ENCODE measurements around the gene ADAMTS12. TPM values are rescaled to one million over a fixed set of nuclear protein-coding genes. Genes with fewer than 3 reads are reported as not detected.
A peak's percentile ranks its signal among the peaks of the same experiment; 100 is the strongest.
"Not testable (repeated sequence)": the region's sequence is repeated elsewhere in the genome, so short reads cannot be mapped to it uniquely, and the experiment has no call there.

ADAMTS12 gene
- total RNA-seq, 1 experiment from 2014 or later = 17.5 TPM

- H3K4me1 ChIP-seq = no peaks in the 10 kb centered on the region
- H3K4me3 ChIP-seq = no peak overlapping the region
- no peaks in the 10 kb centered on the region for H3K9me3 ChIP-seq (replicated peaks)
- no peak for DNase-seq
- H3K27ac ChIP-seq = no peak overlapping the region
- no peaks in the 10 kb centered on the region for H3K36me3 ChIP-seq
- no peaks in the 10 kb centered on the region for H3K27me3 ChIP-seq
Measured at GRCh38 chr5:33928283-33928682, 36.5 kb upstream of the ADAMTS12 start.

- Histone ChIP-seq H3K36me3 (no peaks in the 10 kb centered on the region), H3K4me3 (no peak overlapping the region), H3K9me3 (replicated peaks) (no peaks in the 10 kb centered on the region), H3K4me1 (no peaks in the 10 kb centered on the region), H3K27ac (no peak overlapping the region), H3K27me3 (no peaks in the 10 kb centered on the region)
- DNase-seq = no peak
Measured at GRCh38 chr5:33927685-33928084, 35.9 kb upstream of the ADAMTS12 start.

DNA sequence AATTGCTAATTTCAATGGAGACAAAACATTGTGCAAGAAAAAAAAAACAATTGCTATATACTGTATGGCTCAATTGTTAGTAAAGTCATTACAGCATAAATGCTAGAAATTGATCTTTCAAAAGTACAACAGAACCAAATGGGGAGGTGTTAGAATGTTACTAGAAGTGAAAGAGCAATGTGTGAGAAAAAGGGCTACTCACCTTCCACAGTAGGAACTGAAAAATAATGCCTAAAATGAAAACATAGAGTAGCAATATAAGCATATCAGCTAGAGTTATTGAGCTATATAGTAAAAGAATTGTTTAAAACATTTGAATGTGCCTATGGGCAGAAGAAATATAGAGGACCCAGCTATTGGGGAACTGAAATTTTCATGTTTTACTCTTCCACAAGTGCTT is 33.5 kb upstream of the ADAMTS12 start:
- H3K9me3 ChIP-seq (replicated peaks) = no peaks in the 10 kb centered on the region
- no peaks in the 10 kb centered on the region for H3K4me1 ChIP-seq
- no peak overlapping the region for H3K4me3 ChIP-seq
- H3K36me3 ChIP-seq = no peaks in the 10 kb centered on the region
- DNase-seq = no peak
- H3K27ac ChIP-seq = no peak overlapping the region
- no peaks in the 10 kb centered on the region for H3K27me3 ChIP-seq

- Histone ChIP-seq H3K4me3 (no peak overlapping the region), H3K4me1 (no peaks in the 10 kb centered on the region), H3K9me3 (replicated peaks) (no peaks in the 10 kb centered on the region), H3K36me3 (no peaks in the 10 kb centered on the region), H3K27ac (no peak overlapping the region), H3K27me3 (no peaks in the 10 kb centered on the region)
- no peak for DNase-seq
Measured at GRCh38 chr5:33921002-33921401, 29.2 kb upstream of the ADAMTS12 start.

- H3K27me3 ChIP-seq; H3K4me3 ChIP-seq; DNase-seq; H3K36me3 ChIP-seq; H3K9me3 ChIP-seq (replicated peaks); H3K4me1 ChIP-seq; H3K27ac ChIP-seq: not testable (repeated sequence)
Measured at GRCh38 chr5:33914844-33915243, 23.1 kb upstream of the ADAMTS12 start.

DNA sequence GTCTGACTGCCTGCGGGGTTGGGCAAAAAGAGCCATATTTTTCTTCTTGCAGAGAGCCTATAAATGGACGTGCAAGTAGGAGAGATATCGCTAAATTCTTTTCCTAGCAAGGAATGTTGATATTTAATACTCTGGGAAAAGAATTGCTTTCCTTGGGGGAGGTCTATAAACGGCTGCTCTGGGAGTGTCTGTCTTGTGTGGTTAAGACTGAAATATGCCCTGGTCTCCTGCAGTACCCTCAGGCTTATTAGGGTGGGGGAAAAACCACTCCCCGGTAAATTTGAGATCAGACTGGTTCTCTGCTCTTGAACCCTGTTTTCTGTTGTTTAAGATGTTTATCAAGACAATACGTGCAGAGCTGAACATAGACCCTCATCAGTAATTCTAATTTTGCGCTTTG is 14.5 kb upstream of the ADAMTS12 start:
- DNase-seq = peak; percentile 21 to 34
- not testable (repeated sequence) for H3K4me3 ChIP-seq, H3K27ac ChIP-seq, H3K36me3 ChIP-seq, H3K27me3 ChIP-seq, H3K4me1 ChIP-seq
- peaks cover 14% of the 10 kb centered on the region for H3K9me3 ChIP-seq (replicated peaks)

DNA sequence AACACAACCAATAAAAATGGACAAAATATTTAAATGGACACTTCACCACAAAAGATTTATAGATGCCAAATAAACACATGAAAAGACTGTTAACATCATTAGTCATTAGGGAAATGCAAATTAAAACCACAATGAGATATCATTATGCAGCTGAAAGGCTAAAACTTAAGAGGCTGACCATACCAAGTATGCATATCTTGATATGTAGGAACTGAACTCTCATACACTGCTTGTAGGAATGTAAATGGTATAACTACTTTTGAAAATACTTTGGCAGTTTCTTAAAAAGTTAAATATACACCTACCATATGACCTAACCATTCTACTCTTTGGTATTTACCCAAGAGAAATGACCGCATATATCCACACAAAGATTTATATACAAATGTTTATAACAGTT is 13.6 kb upstream of the ADAMTS12 start:
- Histone ChIP-seq H3K9me3 (replicated peaks) (peaks cover 14% of the 10 kb centered on the region), H3K4me3 (no peak overlapping the region), H3K27me3 (no peaks in the 10 kb centered on the region), H3K4me1 (no peaks in the 10 kb centered on the region), H3K27ac (no peak overlapping the region), H3K36me3 (no peaks in the 10 kb centered on the region)
- DNase-seq = no peak

DNA sequence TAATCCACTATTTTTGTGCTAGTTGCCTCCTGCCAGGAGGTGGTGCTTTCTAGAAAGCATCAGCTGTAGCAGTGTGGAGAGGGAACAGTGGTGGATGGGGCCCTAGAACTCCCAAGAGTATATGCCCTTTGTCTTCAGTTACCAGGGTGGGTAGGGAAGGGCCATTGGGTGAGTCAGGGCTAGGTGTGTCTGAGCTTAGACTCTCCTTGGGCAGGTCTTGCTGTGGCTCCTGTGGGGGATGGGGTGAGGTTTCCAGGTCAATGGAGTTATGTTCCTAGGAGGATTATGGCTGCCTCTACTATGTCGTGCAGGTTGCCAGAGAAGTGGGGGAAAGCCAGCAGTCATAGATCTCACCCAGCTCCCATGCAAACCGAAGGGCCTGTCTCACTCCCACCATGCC is 11.3 kb upstream of the ADAMTS12 start:
- H3K27ac ChIP-seq = no peak overlapping the region
- no peaks in the 10 kb centered on the region for H3K27me3 ChIP-seq
- no peaks in the 10 kb centered on the region for H3K36me3 ChIP-seq
- peaks cover 14% of the 10 kb centered on the region for H3K9me3 ChIP-seq (replicated peaks)
- no peaks in the 10 kb centered on the region for H3K4me1 ChIP-seq
- no peak overlapping the region for H3K4me3 ChIP-seq
- no peak for DNase-seq

GRCh38 chr5:33901156-33901555 is 9.4 kb upstream of the ADAMTS12 start:
- H3K27me3 ChIP-seq = no peaks in the 10 kb centered on the region
- H3K27ac ChIP-seq = no peak overlapping the region
- no peaks in the 10 kb centered on the region for H3K4me1 ChIP-seq
- H3K4me3 ChIP-seq = no peak overlapping the region
- no peaks in the 10 kb centered on the region for H3K36me3 ChIP-seq
- no peak for DNase-seq
- H3K9me3 ChIP-seq (replicated peaks) = peaks cover 5% of the 10 kb centered on the region

DNA sequence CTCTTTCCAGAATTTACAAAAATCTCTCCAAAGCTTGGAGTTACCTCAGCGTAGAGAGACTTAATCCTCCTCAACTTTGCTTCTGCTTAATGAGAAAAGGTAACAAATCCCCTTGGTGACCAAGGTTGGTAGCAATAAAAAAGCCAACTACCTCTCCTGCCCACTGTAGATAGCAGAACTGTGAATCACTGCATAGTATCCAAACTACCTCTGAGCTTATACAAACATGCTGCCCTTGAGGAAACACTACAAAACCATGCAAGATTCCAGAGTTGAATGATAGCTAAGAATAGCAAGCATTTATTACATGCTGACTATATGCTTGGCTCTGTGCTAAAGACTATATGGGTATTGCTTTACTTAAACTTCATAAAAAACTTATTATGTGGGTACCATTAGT is 2.8 kb upstream of the ADAMTS12 start:
- no peaks in the 10 kb centered on the region for H3K9me3 ChIP-seq (replicated peaks)
- DNase-seq = no peak
- H3K36me3 ChIP-seq = no peaks in the 10 kb centered on the region
- peaks cover 7% of the 10 kb centered on the region; the same call in 1 of the 2 replicates for H3K4me1 ChIP-seq
- H3K27me3 ChIP-seq = no peaks in the 10 kb centered on the region
- H3K27ac ChIP-seq = no peak overlapping the region
- H3K4me3 ChIP-seq = no peak overlapping the region

DNA sequence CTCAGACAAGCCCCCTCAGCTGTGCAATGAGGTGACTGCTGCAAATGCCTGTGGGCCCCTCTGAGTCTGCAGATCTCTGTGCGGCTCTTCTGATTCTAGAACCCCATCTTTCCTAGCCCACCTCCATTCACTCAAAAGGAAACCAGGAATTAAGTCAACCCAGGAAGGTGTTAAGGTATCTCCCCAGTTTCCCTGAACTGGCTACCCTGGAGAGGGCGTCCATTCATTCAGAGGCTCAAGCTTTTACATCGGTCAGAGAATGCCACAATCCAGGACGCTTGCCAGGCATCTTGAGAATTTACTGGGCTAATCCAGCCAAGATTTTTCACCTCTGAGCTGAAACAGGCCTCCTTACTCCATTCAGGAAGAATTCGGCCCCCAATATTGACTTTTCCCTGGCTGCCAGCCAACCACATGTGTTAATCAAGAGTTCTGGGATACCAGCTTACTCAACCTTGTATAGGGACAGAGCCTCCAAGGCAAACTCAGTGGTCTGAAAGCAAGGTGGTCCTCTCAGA is 889 bp upstream of the ADAMTS12 start:
- H3K27ac ChIP-seq = peak overlapping the region; percentile 96
- H3K4me1 ChIP-seq = peaks cover 7% of the 10 kb centered on the region; the same call in 1 of the 2 replicates
- no peaks in the 10 kb centered on the region for H3K9me3 ChIP-seq (replicated peaks)
- peak in 1 of 2 experiments; percentile 63 for DNase-seq
- H3K36me3 ChIP-seq = peaks cover 2% of the 10 kb centered on the region; the same call in 1 of the 2 replicates
- no peaks in the 10 kb centered on the region for H3K27me3 ChIP-seq
- H3K4me3 ChIP-seq = peak overlapping the region; percentile 70

- Histone ChIP-seq H3K4me1 (peaks cover 7% of the 10 kb centered on the region; the same call in 1 of the 2 replicates), H3K27ac (peak overlapping the region; percentile 96)
- no peak for DNase-seq
Measured at GRCh38 chr5:33891446-33891787, 373 bp downstream of the ADAMTS12 start.

DNA sequence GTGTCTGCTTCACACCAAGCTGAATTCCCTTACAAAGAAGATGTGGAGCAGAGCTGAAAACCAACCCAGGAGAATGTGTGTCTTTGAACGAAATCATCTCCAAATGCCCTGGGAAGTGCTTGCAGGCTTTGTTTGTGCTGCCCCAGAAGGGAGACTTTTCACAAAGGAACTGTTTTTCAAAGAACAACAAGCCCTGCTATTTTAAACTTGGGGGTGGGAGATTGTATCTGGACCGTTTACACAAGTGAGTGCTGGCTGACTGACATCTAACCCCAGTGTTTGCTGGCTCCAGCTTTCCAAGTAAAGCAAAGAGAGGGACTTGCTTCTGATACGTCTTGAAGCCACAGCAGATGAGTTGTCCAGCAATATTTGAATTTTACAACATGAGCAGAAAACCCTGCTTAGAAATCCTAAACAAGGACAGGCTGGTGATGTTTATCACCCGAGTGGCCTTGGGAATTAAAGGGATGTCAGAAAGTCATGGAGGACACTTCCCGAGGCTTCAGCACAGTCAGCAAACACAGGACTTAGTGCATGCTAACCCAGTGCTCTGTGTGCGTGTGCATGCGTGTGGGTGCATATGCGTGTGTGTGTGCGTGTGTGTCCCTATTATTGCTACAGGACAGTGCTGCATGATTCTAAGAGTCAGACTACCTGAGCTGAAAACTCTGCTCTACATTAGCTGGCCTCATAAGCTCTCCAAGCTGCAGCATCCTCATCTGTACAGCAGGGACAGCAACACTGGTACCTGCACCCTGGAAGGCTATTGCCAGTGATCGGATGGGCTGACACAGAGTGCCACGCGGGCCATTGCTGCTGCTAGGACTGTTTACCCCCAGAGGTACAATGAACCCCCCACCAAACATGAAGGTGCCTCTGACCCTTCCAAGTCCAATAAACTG is 1.4 kb downstream of the ADAMTS12 start:
- Histone ChIP-seq H3K4me1 (peaks cover 7% of the 10 kb centered on the region; the same call in 1 of the 2 replicates), H3K27me3 (no peaks in the 10 kb centered on the region), H3K4me3 (peak overlapping the region; percentile 70), H3K27ac (no peak overlapping the region; the same call in 1 of the 2 replicates), H3K9me3 (replicated peaks) (no peaks in the 10 kb centered on the region), H3K36me3 (peaks cover 2% of the 10 kb centered on the region; the same call in 1 of the 2 replicates)
- peak; percentile 35 to 42 for DNase-seq

More at GRCh38 chr5:33891446-33891787, 373 bp downstream of the ADAMTS12 start:
- H3K27me3 ChIP-seq = no peaks in the 10 kb centered on the region
- peak overlapping the region; percentile 70 for H3K4me3 ChIP-seq
- peaks cover 2% of the 10 kb centered on the region; the same call in 1 of the 2 replicates for H3K36me3 ChIP-seq
- H3K9me3 ChIP-seq (replicated peaks) = no peaks in the 10 kb centered on the region

- no peak for DNase-seq
- H3K4me3 ChIP-seq = no peak overlapping the region
- peaks cover 2% of the 10 kb centered on the region; the same call in 1 of the 2 replicates for H3K36me3 ChIP-seq
- peaks cover 7% of the 10 kb centered on the region; the same call in 1 of the 2 replicates for H3K4me1 ChIP-seq
- no peak overlapping the region for H3K27ac ChIP-seq
- H3K27me3 ChIP-seq = no peaks in the 10 kb centered on the region
- H3K9me3 ChIP-seq (replicated peaks) = no peaks in the 10 kb centered on the region
Measured at GRCh38 chr5:33888587-33888986, 3.2 kb downstream of the ADAMTS12 start.

GRCh38 chr5:33887268-33887667 is 4.5 kb downstream of the ADAMTS12 start:
- H3K36me3 ChIP-seq = peaks cover 6% of the 10 kb centered on the region; the same call in 1 of the 2 replicates
- no peak for DNase-seq
- no peaks in the 10 kb centered on the region for H3K4me1 ChIP-seq
- no peak overlapping the region for H3K4me3 ChIP-seq
- H3K27me3 ChIP-seq = no peaks in the 10 kb centered on the region
- H3K27ac ChIP-seq = no peak overlapping the region
- H3K9me3 ChIP-seq (replicated peaks) = no peaks in the 10 kb centered on the region

All from SJCRH30 (cell line).